ENCODE data around the gene CTDSPL.

CTDSPL gene

DNA sequence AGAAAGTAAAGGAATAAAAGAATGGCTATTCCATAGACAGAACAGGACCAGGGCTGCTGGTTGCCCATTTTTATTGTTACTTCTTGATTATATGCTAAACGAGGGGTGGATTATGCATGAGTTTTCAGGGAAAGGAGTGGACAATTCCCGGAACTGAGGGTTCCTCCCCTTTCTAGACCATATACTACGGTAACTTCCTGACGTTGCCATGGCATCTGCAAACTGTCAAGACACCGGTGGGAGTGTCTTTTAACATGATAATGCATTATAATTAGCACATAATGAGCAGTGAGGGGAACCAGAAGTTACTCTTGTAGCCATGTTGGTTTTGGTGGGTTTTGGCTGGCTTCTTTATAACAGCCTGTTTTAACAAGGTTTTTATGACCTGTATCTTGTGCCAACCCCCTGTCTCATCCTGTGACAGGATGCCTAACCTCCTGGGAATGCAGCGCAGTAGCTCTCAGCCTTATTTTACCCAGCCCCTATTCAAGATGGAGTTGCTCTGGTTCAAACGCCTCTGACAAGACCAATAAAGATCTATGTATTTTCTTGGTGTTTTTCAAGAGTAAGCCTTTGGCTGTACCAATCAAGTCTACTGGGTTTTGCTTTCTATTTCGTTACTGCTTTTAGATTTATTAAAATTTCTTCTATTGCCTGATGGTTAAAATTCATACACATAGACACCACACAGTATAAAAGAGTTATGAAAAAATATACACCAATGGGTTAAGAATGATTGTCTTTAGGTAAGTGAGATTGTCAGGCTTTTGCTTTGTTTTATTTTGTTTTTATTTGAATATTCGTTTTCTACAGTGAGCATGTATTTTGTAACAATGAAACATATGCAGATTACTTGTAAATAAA lies 37.4 kb upstream of the CTDSPL start:
- no peaks in the 10 kb centered on the region for H3K4me1 ChIP-seq (ENCODE audit: low read depth, poor library complexity, severe bottlenecking)
- H3K4me2 ChIP-seq, result no peak overlapping the region
- TF ChIP-seq, protein P1, sequence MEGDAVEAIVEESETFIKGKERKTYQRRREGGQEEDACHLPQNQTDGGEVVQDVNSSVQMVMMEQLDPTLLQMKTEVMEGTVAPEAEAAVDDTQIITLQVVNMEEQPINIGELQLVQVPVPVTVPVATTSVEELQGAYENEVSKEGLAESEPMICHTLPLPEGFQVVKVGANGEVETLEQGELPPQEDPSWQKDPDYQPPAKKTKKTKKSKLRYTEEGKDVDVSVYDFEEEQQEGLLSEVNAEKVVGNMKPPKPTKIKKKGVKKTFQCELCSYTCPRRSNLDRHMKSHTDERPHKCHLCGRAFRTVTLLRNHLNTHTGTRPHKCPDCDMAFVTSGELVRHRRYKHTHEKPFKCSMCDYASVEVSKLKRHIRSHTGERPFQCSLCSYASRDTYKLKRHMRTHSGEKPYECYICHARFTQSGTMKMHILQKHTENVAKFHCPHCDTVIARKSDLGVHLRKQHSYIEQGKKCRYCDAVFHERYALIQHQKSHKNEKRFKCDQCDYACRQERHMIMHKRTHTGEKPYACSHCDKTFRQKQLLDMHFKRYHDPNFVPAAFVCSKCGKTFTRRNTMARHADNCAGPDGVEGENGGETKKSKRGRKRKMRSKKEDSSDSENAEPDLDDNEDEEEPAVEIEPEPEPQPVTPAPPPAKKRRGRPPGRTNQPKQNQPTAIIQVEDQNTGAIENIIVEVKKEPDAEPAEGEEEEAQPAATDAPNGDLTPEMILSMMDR (conservative IDR thresholded peaks at IDR 0.05; ENCODE audit: low read depth, low read length), result no peak
- no peak overlapping the region for H3K4me3 ChIP-seq (IDR thresholded peaks at IDR 0.05; ENCODE audit: insufficient read depth, low read depth, low read length)
- no peaks in the 10 kb centered on the region for H3K36me3 ChIP-seq (ENCODE audit: insufficient read depth)
- H3K27ac ChIP-seq, result no peak overlapping the region
- no peaks in the 10 kb centered on the region for H4K20me1 ChIP-seq (ENCODE audit: insufficient read depth)
- H3K9ac ChIP-seq, result no peak overlapping the region
- no peaks in the 10 kb centered on the region for H3K79me2 ChIP-seq (ENCODE audit: insufficient read depth, low read depth)
- no peak overlapping the region for H2AFZ ChIP-seq (ENCODE audit: low read depth)
- no peaks in the 10 kb centered on the region for H3K27me3 ChIP-seq (ENCODE audit: insufficient read depth, low read depth)

GRCh38 chr3:37824954-37825328 lies 36.7 kb upstream of the CTDSPL start:
- H3K4me2 ChIP-seq, result no peak overlapping the region
- H3K36me3 ChIP-seq (ENCODE audit: insufficient read depth), result no peaks in the 10 kb centered on the region
- no peaks in the 10 kb centered on the region for H3K4me1 ChIP-seq (ENCODE audit: low read depth, poor library complexity, severe bottlenecking)
- H2AFZ ChIP-seq (ENCODE audit: low read depth), result no peak overlapping the region
- no peak overlapping the region for H3K27ac ChIP-seq
- H3K4me3 ChIP-seq (IDR thresholded peaks at IDR 0.05; ENCODE audit: insufficient read depth, low read depth, low read length), result no peak overlapping the region
- TF ChIP-seq, protein P1 (conservative IDR thresholded peaks at IDR 0.05; ENCODE audit: low read depth, low read length), result no peak
- H3K9ac ChIP-seq, result no peak overlapping the region
- no peaks in the 10 kb centered on the region for H3K79me2 ChIP-seq (ENCODE audit: insufficient read depth, low read depth)
- no peaks in the 10 kb centered on the region for H4K20me1 ChIP-seq (ENCODE audit: insufficient read depth)
- H3K27me3 ChIP-seq (ENCODE audit: insufficient read depth, low read depth), result no peaks in the 10 kb centered on the region

DNA sequence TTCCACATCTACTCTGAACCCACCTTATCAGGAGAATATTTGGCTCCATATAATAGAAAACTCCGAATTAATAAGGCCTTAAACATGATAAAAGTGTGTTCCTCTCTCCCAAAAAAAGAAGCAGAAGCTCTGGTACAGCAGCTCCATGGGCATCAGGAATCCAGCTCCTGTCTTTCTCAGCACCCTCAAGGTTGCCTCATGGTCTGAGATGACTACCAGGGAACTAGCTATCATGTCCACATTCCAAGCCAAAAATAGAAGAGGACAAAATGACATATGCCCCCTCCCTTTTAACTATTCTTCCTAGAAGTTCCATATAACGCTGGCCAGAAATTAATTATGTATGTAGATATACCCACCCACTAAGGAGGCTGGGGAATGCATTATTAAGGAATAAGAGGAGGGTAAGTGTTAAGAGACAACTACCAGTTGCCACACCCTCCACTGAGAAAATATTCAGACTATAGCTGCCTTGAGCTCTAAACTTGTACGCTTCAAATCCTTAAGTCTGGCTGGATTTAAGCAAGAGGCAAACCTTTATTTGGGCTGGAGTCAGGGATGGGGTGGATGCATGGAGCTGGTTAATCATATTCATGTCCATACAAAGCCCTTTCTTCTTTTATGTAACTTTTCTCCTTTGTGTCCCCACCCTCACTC lies 35.8 kb upstream of the CTDSPL start:
- H2AFZ ChIP-seq (ENCODE audit: low read depth), result no peak overlapping the region
- TF ChIP-seq, protein P1 (conservative IDR thresholded peaks at IDR 0.05; ENCODE audit: low read depth, low read length), result no peak
- H3K36me3 ChIP-seq (ENCODE audit: insufficient read depth), result no peaks in the 10 kb centered on the region
- H3K27ac ChIP-seq, result no peak overlapping the region
- H3K4me2 ChIP-seq, result no peak overlapping the region
- no peak overlapping the region for H3K4me3 ChIP-seq (IDR thresholded peaks at IDR 0.05; ENCODE audit: insufficient read depth, low read depth, low read length)
- H3K9ac ChIP-seq, result no peak overlapping the region
- H3K27me3 ChIP-seq (ENCODE audit: insufficient read depth, low read depth), result no peaks in the 10 kb centered on the region
- no peaks in the 10 kb centered on the region for H4K20me1 ChIP-seq (ENCODE audit: insufficient read depth)
- no peaks in the 10 kb centered on the region for H3K79me2 ChIP-seq (ENCODE audit: insufficient read depth, low read depth)
- H3K4me1 ChIP-seq (ENCODE audit: low read depth, poor library complexity, severe bottlenecking), result no peaks in the 10 kb centered on the region

DNA sequence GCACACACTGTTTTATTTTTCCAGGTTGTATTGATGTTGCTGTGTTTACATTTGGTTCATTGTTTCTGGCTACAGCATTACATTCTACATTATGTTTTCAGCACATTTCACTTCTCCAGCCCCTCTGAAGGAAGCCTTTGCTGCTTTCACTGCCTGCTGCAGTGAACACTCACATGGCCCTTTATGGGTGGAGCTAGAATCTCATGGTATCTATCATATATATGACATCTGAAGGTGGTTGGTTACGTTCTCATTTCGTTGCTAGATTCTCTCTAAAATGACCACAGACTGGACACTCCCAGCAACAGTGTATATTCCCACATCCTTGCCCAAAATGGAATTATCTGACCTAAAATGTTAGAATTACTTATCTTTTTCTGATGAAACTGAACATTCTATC lies 35.2 kb upstream of the CTDSPL start:
- Histone ChIP-seq H3K4me1 (ENCODE audit: low read depth, poor library complexity, severe bottlenecking) (no peaks in the 10 kb centered on the region), H3K27me3 (ENCODE audit: insufficient read depth, low read depth) (no peaks in the 10 kb centered on the region), H3K9ac (no peak overlapping the region), H3K27ac (no peak overlapping the region), H4K20me1 (ENCODE audit: insufficient read depth) (no peaks in the 10 kb centered on the region), H2AFZ (ENCODE audit: low read depth) (no peak overlapping the region), H3K4me3 (IDR thresholded peaks at IDR 0.05; ENCODE audit: insufficient read depth, low read depth, low read length) (no peak overlapping the region), H3K79me2 (ENCODE audit: insufficient read depth, low read depth) (no peaks in the 10 kb centered on the region), H3K36me3 (ENCODE audit: insufficient read depth) (no peaks in the 10 kb centered on the region), H3K4me2 (no peak overlapping the region)
- TF ChIP-seq, protein P1 (conservative IDR thresholded peaks at IDR 0.05; ENCODE audit: low read depth, low read length), result no peak

Measured in KMS-11 (cell line).